ENCODE measurements around the gene WDSUB1. TPM values are rescaled to one million over a fixed set of nuclear protein-coding genes. Genes with fewer than 3 reads are reported as not detected.

Gene WDSUB1
- polyA plus RNA-seq, 1 of the 3 experiments (the other 2 are of a cell fraction) = 5.3 TPM

DNA sequence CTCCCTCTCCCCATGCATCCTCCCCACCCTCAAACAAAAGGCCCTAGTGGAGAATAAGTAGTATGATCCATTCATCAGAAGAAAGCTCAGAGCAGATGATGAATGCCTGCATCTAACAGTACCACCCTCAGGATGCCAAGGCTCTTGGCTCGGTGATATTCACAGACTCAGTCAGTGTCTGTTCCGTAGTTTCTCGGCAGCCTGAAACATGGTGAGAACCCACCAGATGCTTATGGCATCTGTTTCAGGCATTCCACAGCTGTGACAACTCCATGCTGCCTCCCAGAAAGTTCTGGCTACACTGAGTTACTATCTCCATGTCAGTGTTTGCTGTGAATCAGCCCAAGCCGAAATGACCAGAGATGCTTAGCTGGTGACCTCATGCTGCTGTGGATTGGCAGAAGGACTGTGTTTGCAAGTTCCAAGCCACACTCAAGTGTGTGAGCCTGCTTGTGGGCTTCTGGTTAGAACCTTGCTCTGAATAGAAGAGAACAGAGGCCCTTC lies 83.9 kb downstream of the WDSUB1 start:
- Histone ChIP-seq H3K27ac (ENCODE audit: low read depth in 2 of 2, low read length in 1 of 2) (peak overlapping the region in 1 of 2 experiments; percentile 88; a peak in 2 of 4 replicates), H3K9me3 (no peaks in the 10 kb centered on the region), H3K27me3 (ENCODE audit: insufficient read depth) (no peaks in the 10 kb centered on the region), H4K20me1 (ENCODE audit: insufficient read depth) (no peaks in the 10 kb centered on the region), H3K79me2 (ENCODE audit: insufficient read depth) (peaks cover 4% of the 10 kb centered on the region; the same call in 1 of the 2 replicates), H3K9me2 (no peaks in the 10 kb centered on the region), H3K9ac (peak overlapping the region; percentile 41), H3K4me1 (ENCODE audit: control insufficient read depth in 1 of 2, insufficient read depth in 2 of 2, low read depth in 1 of 2, low read length in 1 of 2) (peaks cover 4 to 23% of the 10 kb centered on the region in 2 experiments; a peak in 3 of 4 replicates), H3F3A (replicated peaks; ENCODE audit: insufficient read depth) (peaks cover 12% of the 10 kb centered on the region), H3K36me3 (replicated peaks in 1 of 2; ENCODE audit: control insufficient read depth in 1 of 2, insufficient read depth in 2 of 2, low read length in 1 of 2) (peaks cover 2 to 56% of the 10 kb centered on the region in 2 experiments), H3K4me2 (peak overlapping the region; percentile 44), H3K4me3 (ENCODE audit: low read depth in 2 of 2, low read length in 1 of 2) (no peak overlapping the region), H2AFZ (ENCODE audit: low read depth) (no peak overlapping the region)
- CTCF ChIA-PET = interaction anchor here (1.0 to 2.1 kb wide), 3 partner anchors 14 to 41 kb away, joined by 3 to 5 read pairs (median 4); no protein-coding TSS in a partner anchor
- 16% methylated on average over 3 of the region's 4 CpGs for WGBS (ENCODE audit: low lambda C conversion rate)
- POLR2A ChIA-PET = no interaction called here
- peak; percentile 83; the same call in 1 of the 2 replicates for TF ChIP-seq FOSL2 (IDR thresholded peaks at IDR 0.05; ENCODE audit: borderline replicate concordance, low read depth)
- peak; percentile 88 for TF ChIP-seq PBX3 (IDR thresholded peaks at IDR 0.05)
- peak; percentile 86; the same call in 1 of the 2 replicates for TF ChIP-seq SIN3A (IDR thresholded peaks at IDR 0.05; ENCODE audit: borderline replicate concordance, low read depth, low read length)
- TF ChIP-seq TEAD4 (IDR thresholded peaks at IDR 0.05; ENCODE audit: borderline replicate concordance, insufficient read depth) = peak; percentile 86; the same call in 1 of the 2 replicates
- TF ChIP-seq ELF1 (IDR thresholded peaks at IDR 0.05) = no peak
- TF ChIP-seq TCF12 (IDR thresholded peaks at IDR 0.05) = peak; percentile 97
- peak; percentile 40 for TF ChIP-seq CTCF (IDR thresholded peaks at IDR 0.05)
- TF ChIP-seq EP300 (IDR thresholded peaks at IDR 0.05; ENCODE audit: borderline replicate concordance in 1 of 2, low read depth in 1 of 2, low read length in 1 of 2) = peak in 1 of 2 experiments; percentile 67; a peak in 1 of 4 replicates
- peak; percentile 81 for TF ChIP-seq JUND (IDR thresholded peaks at IDR 0.05)
- peak; percentile 77 for TF ChIP-seq NFIC (IDR thresholded peaks at IDR 0.05; ENCODE audit: borderline replicate concordance)
- TF ChIP-seq YY1 (IDR thresholded peaks at IDR 0.05; ENCODE audit: low read depth) = no peak
- TF ChIP-seq, protein P1, sequence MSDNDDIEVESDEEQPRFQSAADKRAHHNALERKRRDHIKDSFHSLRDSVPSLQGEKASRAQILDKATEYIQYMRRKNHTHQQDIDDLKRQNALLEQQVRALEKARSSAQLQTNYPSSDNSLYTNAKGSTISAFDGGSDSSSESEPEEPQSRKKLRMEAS (IDR thresholded peaks at IDR 0.05; ENCODE audit: low read depth) = peak; percentile 90
- TF ChIP-seq RXRA (IDR thresholded peaks at IDR 0.05; ENCODE audit: borderline replicate concordance, low read depth) = no peak
- TF ChIP-seq POLR2AphosphoS5 (IDR thresholded peaks at IDR 0.05; ENCODE audit: low read depth, low read length) = peak; percentile 77
- DNase-seq = no peak
